ENCODE results near the gene CLNK.

Gene CLNK

GRCh38 chr4:10521424-10521823, 163.1 kb downstream of the CLNK start:
- DNase-seq (ENCODE audit: low spot score) = no peak

GRCh38 chr4:10509733-10510132, 174.8 kb downstream of the CLNK start:
- no peak for DNase-seq (ENCODE audit: low spot score)

GRCh38 chr4:10506077-10506476, 178.5 kb downstream of the CLNK start:
- DNase-seq (ENCODE audit: low spot score) = no peak

GRCh38 chr4:10504570-10505179, 179.9 kb downstream of the CLNK start:
- no peak for DNase-seq (ENCODE audit: low spot score)

GRCh38 chr4:10502717-10503116, 181.9 kb downstream of the CLNK start:
- DNase-seq (ENCODE audit: low spot score) = no peak

- no peak for DNase-seq (ENCODE audit: low spot score)
Observed at GRCh38 chr4:10500776-10501175, 183.8 kb downstream of the CLNK start.

- no peak for DNase-seq (ENCODE audit: low spot score)
Observed at GRCh38 chr4:10496200-10496599, 188.4 kb downstream of the CLNK start.

GRCh38 chr4:10495651-10496050, 188.9 kb downstream of the CLNK start:
- no peak for DNase-seq (ENCODE audit: low spot score)

- no peak for DNase-seq (ENCODE audit: low spot score)
Observed at GRCh38 chr4:10492464-10492863, 192.1 kb downstream of the CLNK start.

GRCh38 chr4:10491401-10491800, 193.2 kb downstream of the CLNK start:
- DNase-seq (ENCODE audit: low spot score) = no peak

GRCh38 chr4:10490996-10491395, 193.6 kb downstream of the CLNK start:
- no peak for DNase-seq (ENCODE audit: low spot score)

- no peak for DNase-seq (ENCODE audit: low spot score)
Observed at GRCh38 chr4:10482913-10483312, 201.7 kb downstream of the CLNK start.

- DNase-seq (ENCODE audit: low spot score) = no peak
Observed at GRCh38 chr4:10480616-10481015, 204.0 kb downstream of the CLNK start.

- no peak for DNase-seq (ENCODE audit: low spot score)
Observed at GRCh38 chr4:10478621-10479020, 205.9 kb downstream of the CLNK start.

- no peak for DNase-seq (ENCODE audit: low spot score)
Observed at GRCh38 chr4:10470505-10470904, 214.1 kb downstream of the CLNK start.

- DNase-seq (ENCODE audit: low spot score) = no peak
Observed at GRCh38 chr4:10466161-10466560, 218.4 kb downstream of the CLNK start.

- DNase-seq (ENCODE audit: low spot score) = no peak
Observed at GRCh38 chr4:10462876-10463275, 221.7 kb downstream of the CLNK start.

GRCh38 chr4:10461850-10462400, 222.6 kb downstream of the CLNK start:
- no peak for DNase-seq (ENCODE audit: low spot score)

- peak; percentile 74 for DNase-seq (ENCODE audit: low spot score)
Observed at GRCh38 chr4:10461091-10461849, 223.3 kb downstream of the CLNK start.

GRCh38 chr4:10460313-10461047, 224.1 kb downstream of the CLNK start:
- no peak for DNase-seq (ENCODE audit: low spot score)

- DNase-seq (ENCODE audit: low spot score) = no peak
Observed at GRCh38 chr4:10459305-10459704, 225.3 kb downstream of the CLNK start.

- no peak for DNase-seq (ENCODE audit: low spot score)
Observed at GRCh38 chr4:10458177-10458576, 226.4 kb downstream of the CLNK start.

GRCh38 chr4:10457255-10457801, 227.2 kb downstream of the CLNK start, which contains the start of gene ZNF518B:
Gene ZNF518B, minus strand, starts transcription at chr4:10457426. Its CDS starts 11,098 bp downstream, at chr4:10446328.
- DNase-seq (ENCODE audit: low spot score) = peak; percentile 77

Data from CD4-positive, alpha-beta T cell treated with Interleukin-2 at 100 ng/mL for 4 hours (primary cell).